Measurements from ENCODE around the gene HBD.

Gene HBD

GRCh38 chr11:5246772-5247471 is 12.6 kb upstream of the HBD start:
- TF ChIP-seq ARNTL (CRISPR knock-in tag; IDR thresholded peaks at IDR 0.05; ENCODE audit: borderline replicate concordance, low read depth), result no peak
- no peak for TF ChIP-seq PPARA (CRISPR knock-in tag; IDR thresholded peaks at IDR 0.05; ENCODE audit: borderline replicate concordance)
- TF ChIP-seq RARB (CRISPR knock-in tag; IDR thresholded peaks at IDR 0.05), result no peak
- no peak for TF ChIP-seq ZC3H10 (CRISPR knock-in tag; IDR thresholded peaks at IDR 0.05)
- TF ChIP-seq TCF4 (CRISPR knock-in tag; IDR thresholded peaks at IDR 0.05; ENCODE audit: borderline replicate concordance), result no peak
- no peak for TF ChIP-seq CREB5 (CRISPR knock-in tag; IDR thresholded peaks at IDR 0.05; ENCODE audit: low read depth)
- TF ChIP-seq ZNF8 (CRISPR knock-in tag; IDR thresholded peaks at IDR 0.05), result no peak
- TF ChIP-seq POU6F1 (CRISPR knock-in tag; IDR thresholded peaks at IDR 0.05; ENCODE audit: borderline replicate concordance, low read depth), result no peak
- no peak for ATAC-seq

GRCh38 chr11:5245155-5245554 is 10.9 kb upstream of the HBD start:
- ATAC-seq, result no peak
- TF ChIP-seq PATZ1 (CRISPR knock-in tag; IDR thresholded peaks at IDR 0.05; ENCODE audit: borderline replicate concordance) (no peak), TSHZ2 (CRISPR knock-in tag; IDR thresholded peaks at IDR 0.05) (no peak), GLIS3 (CRISPR knock-in tag; IDR thresholded peaks at IDR 0.05) (no peak), ESRRG (CRISPR knock-in tag; IDR thresholded peaks at IDR 0.05) (no peak), TCF4 (CRISPR knock-in tag; IDR thresholded peaks at IDR 0.05; ENCODE audit: borderline replicate concordance) (no peak), ISL1 (CRISPR knock-in tag; IDR thresholded peaks at IDR 0.05) (no peak)

GRCh38 chr11:5243816-5244180 is 9.5 kb upstream of the HBD start:
- ATAC-seq, result no peak
- TF ChIP-seq ARNTL (CRISPR knock-in tag; IDR thresholded peaks at IDR 0.05; ENCODE audit: borderline replicate concordance, low read depth) (no peak), ZFP3 (CRISPR knock-in tag; IDR thresholded peaks at IDR 0.05) (no peak), PPARA (CRISPR knock-in tag; IDR thresholded peaks at IDR 0.05; ENCODE audit: borderline replicate concordance) (no peak), POU6F1 (CRISPR knock-in tag; IDR thresholded peaks at IDR 0.05; ENCODE audit: borderline replicate concordance, low read depth) (no peak), BACH2 (CRISPR knock-in tag; IDR thresholded peaks at IDR 0.05; ENCODE audit: borderline replicate concordance) (no peak), ZNF70 (CRISPR knock-in tag; IDR thresholded peaks at IDR 0.05) (no peak), ZFP30 (CRISPR knock-in tag; IDR thresholded peaks at IDR 0.05) (no peak), RARB (CRISPR knock-in tag; IDR thresholded peaks at IDR 0.05) (no peak), PATZ1 (CRISPR knock-in tag; IDR thresholded peaks at IDR 0.05; ENCODE audit: borderline replicate concordance) (no peak), ZC3H10 (CRISPR knock-in tag; IDR thresholded peaks at IDR 0.05) (no peak), GLIS3 (CRISPR knock-in tag; IDR thresholded peaks at IDR 0.05) (no peak), TOX (CRISPR knock-in tag; IDR thresholded peaks at IDR 0.05; ENCODE audit: borderline replicate concordance) (no peak), ZNF565 (CRISPR knock-in tag; conservative IDR thresholded peaks at IDR 0.05; ENCODE audit: low read depth) (no peak), ZNF8 (CRISPR knock-in tag; IDR thresholded peaks at IDR 0.05) (no peak), ESRRG (CRISPR knock-in tag; IDR thresholded peaks at IDR 0.05) (no peak), OSR1 (CRISPR knock-in tag; IDR thresholded peaks at IDR 0.05) (no peak)

Data from SK-N-SH treated with all-trans-retinoic acid at 6 μM for 48 hours (cell line).